ENCODE results near the gene VDR.

VDR gene

GRCh38 chr12:47912556-47912955 lies 7.8 kb upstream of the VDR start:
- TF ChIP-seq JUND (IDR thresholded peaks at IDR 0.05; ENCODE audit: low read depth), result no peak
- in situ Hi-C loops (cut with HindIII; ENCODE audit: low pct_unique_long_range_greater_than_20kb, low sequenced_read_pairs), result no loop called here
- DNase-seq (ENCODE audit: low read depth in 1 of 2, low spot score in 1 of 2), result no peak

GRCh38 chr12:47910981-47911380 lies 6.2 kb upstream of the VDR start:
- peak in 1 of 2 experiments; percentile 52 for DNase-seq (ENCODE audit: low read depth in 1 of 2, low spot score in 1 of 2)
- in situ Hi-C loops (cut with HindIII; ENCODE audit: low pct_unique_long_range_greater_than_20kb, low sequenced_read_pairs), result no loop called here
- no peak for TF ChIP-seq JUND (IDR thresholded peaks at IDR 0.05; ENCODE audit: low read depth)

GRCh38 chr12:47910486-47910885 lies 5.7 kb upstream of the VDR start:
- peak in 1 of 2 experiments; percentile 82 for DNase-seq (ENCODE audit: low read depth in 1 of 2, low spot score in 1 of 2)
- TF ChIP-seq JUND (IDR thresholded peaks at IDR 0.05; ENCODE audit: low read depth), result no peak
- in situ Hi-C loops (cut with HindIII; ENCODE audit: low pct_unique_long_range_greater_than_20kb, low sequenced_read_pairs), result no loop called here

- no peak for TF ChIP-seq JUND (IDR thresholded peaks at IDR 0.05; ENCODE audit: low read depth)
- in situ Hi-C loops (cut with HindIII; ENCODE audit: low pct_unique_long_range_greater_than_20kb, low sequenced_read_pairs), result no loop called here
- peak in 1 of 2 experiments; percentile 64 for DNase-seq (ENCODE audit: low read depth in 1 of 2, low spot score in 1 of 2)
Observed at GRCh38 chr12:47909839-47910465, 5.2 kb upstream of the VDR start.

GRCh38 chr12:47908738-47909137 lies 3.9 kb upstream of the VDR start:
- no peak for DNase-seq (ENCODE audit: low read depth in 1 of 2, low spot score in 1 of 2)
- no peak for TF ChIP-seq JUND (IDR thresholded peaks at IDR 0.05; ENCODE audit: low read depth)
- in situ Hi-C loops (cut with HindIII; ENCODE audit: low pct_unique_long_range_greater_than_20kb, low sequenced_read_pairs), result no loop called here

DNA sequence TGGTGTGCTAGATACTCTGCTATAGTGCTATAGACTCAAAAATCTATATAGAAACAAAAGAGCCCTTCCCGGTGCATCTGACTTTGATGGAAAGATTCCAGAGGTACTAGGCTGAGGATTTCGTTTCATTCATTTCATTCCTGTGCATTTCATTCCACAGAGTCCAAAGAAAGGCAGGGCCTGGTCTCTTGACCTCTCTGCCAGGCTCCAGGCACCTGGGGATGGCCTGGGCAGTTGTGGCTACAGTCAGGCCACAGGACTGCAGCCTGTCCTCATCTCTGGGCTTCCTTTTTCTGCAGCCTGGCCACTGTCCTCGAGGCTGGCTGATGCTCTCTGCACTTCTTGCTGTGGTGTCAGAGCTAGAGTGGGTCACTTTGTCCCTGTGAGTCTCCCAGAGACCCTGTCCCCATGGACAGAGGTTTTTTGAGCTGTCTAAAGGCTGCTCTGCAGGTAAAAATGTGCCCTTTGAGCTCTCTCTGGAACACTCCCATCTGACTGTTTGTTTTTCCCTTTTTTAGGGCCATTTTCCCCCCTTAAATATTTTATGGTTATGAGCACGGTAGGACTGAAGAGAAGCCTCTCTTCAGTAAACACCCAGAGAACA lies 3.2 kb upstream of the VDR start:
- in situ Hi-C loops (cut with HindIII; ENCODE audit: low pct_unique_long_range_greater_than_20kb, low sequenced_read_pairs), result no loop called here
- no peak for TF ChIP-seq JUND (IDR thresholded peaks at IDR 0.05; ENCODE audit: low read depth)
- DNase-seq (ENCODE audit: low read depth in 1 of 2, low spot score in 1 of 2), result no peak

DNA sequence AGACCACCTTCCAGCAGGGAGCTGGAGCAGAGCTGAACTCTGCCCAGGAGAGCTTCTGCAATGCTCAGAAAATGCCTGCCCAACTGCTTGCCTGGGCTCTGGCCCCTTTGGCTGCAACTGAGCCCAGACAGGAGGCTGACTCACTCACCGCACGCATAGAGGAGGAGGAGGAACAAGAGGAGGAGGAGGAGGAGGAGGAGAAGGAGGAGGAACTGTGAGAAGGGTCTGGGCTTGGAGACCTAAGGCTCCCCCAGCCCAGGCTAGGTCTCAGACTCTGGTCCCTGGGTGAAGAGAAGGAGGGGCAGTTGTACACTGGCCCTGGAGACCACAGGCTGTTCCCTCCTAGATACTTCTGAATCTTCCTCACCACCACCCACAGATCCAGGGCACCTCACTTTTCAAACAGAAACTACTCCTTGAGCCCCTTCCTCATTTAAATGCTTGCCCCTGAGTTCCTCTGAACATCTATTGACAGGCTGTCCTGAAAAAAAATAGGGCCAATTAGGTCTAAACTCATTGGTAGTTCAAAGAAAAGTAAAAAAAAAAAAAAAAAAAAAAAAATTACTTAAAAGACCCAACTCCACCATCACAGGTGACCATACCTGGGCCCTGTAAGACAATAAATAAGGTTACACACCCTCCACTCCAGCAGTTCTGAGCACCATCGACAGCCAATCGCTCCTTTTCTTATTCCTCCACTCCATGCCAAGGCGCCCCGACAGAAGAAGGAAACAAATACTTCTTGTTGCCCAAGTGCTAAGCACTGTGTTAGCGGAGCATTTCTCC lies 674 bp downstream of the VDR start:
- DNase-seq (ENCODE audit: low read depth in 1 of 2, low spot score in 1 of 2), result peak; percentile 38 to 93
- in situ Hi-C loops (cut with HindIII; ENCODE audit: low pct_unique_long_range_greater_than_20kb, low sequenced_read_pairs), result no loop called here
- TF ChIP-seq JUND (IDR thresholded peaks at IDR 0.05; ENCODE audit: low read depth), result no peak; the same call in 1 of the 2 replicates

DNA sequence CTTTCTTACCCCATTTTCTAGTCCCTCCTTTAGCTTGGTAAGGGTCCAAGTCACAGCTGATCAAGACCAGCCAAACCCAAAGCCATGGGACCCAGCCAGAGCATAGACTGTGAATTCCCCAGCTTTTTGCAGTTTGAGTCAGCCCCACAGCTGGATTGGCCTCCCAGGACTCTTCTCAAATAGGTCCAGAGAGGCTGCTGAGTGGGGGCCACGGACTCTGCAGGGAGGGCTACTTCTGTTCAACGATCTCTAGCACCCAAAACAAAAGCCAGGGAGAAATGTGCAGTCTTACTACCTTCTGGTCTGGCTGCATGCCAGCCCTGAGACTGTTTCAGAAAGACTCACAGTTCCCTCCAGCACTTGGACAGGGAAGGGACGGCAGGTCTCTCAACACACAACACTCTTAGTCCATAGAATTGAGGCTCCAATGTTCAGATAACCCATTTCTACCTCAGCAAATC lies 1.6 kb downstream of the VDR start:
- in situ Hi-C loops (cut with HindIII; ENCODE audit: low pct_unique_long_range_greater_than_20kb, low sequenced_read_pairs), result no loop called here
- peak in 1 of 2 experiments; percentile 81 for DNase-seq (ENCODE audit: low read depth in 1 of 2, low spot score in 1 of 2)
- TF ChIP-seq JUND (IDR thresholded peaks at IDR 0.05; ENCODE audit: low read depth), result no peak

- DNase-seq (ENCODE audit: low read depth in 1 of 2, low spot score in 1 of 2), result no peak
- no peak for TF ChIP-seq JUND (IDR thresholded peaks at IDR 0.05; ENCODE audit: low read depth)
- in situ Hi-C loops (cut with HindIII; ENCODE audit: low pct_unique_long_range_greater_than_20kb, low sequenced_read_pairs), result no loop called here
Observed at GRCh38 chr12:47902131-47902639, 2.6 kb downstream of the VDR start.

DNA sequence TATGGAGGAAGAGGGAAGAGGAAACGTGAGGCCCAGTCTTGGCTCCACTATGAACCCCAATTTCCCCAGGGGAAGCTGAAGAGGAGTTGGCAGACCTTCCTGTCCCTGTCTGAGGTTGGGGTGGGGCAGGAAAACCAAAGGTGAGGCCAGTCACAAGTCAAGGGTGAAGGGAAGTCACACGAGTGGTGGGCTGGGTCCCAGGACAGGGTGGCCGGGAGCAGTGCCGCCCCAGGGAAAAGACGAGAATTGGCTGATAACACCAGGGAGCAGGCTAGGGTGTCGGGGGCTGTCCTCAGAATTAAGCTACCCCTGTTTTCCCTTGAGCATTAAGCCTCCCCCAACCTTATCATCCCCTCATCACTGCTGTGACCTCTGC lies 3.1 kb downstream of the VDR start:
- DNase-seq (ENCODE audit: low read depth in 1 of 2, low spot score in 1 of 2), result no peak
- TF ChIP-seq JUND (IDR thresholded peaks at IDR 0.05; ENCODE audit: low read depth), result no peak
- in situ Hi-C loops (cut with HindIII; ENCODE audit: low pct_unique_long_range_greater_than_20kb, low sequenced_read_pairs), result no loop called here

DNA sequence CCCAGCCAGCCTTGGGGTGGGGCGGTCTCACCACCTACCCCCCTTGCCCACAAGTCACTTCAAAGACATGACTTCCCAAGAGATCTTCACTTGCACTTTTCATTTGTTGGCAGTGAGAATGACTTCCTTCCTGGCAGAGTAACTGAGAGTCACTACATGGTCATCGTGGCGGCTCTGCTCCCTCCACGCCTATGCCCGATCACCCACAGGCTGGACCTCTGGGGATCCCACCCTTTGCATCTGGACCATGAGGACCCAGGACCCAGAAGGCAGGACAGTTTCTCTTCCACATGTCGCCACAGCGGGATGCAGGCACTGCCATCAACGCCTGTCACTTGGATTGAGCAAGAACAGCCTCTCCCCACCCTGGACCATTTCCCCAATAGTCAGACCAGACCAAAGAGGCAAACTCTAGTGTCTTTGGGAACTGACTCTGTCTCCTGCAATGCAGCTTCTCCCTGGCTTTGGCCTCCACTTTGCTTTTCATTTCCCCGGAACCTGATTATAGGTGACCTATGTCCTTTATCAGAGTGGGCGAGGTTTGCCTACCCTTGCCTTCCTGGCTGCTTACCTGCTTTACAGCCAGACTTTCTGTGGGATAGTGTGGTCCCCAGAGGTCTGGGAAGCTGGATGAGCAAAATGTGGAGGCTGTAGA lies 3.6 kb downstream of the VDR start:
- no peak for DNase-seq (ENCODE audit: low read depth in 1 of 2, low spot score in 1 of 2)
- in situ Hi-C loops (cut with HindIII; ENCODE audit: low pct_unique_long_range_greater_than_20kb, low sequenced_read_pairs), result no loop called here
- no peak for TF ChIP-seq JUND (IDR thresholded peaks at IDR 0.05; ENCODE audit: low read depth)
